ENCODE data around the gene MRPL2. TPM values are rescaled to one million over a fixed set of nuclear protein-coding genes. Genes with fewer than 3 reads are reported as not detected.

MRPL2 gene
- total and polyA plus RNA-seq, 2 of the 8 experiments (the other 6 are each of a cell fraction or from before 2014, with no cell fraction given) = 58.7 to 99.9 TPM

DNA sequence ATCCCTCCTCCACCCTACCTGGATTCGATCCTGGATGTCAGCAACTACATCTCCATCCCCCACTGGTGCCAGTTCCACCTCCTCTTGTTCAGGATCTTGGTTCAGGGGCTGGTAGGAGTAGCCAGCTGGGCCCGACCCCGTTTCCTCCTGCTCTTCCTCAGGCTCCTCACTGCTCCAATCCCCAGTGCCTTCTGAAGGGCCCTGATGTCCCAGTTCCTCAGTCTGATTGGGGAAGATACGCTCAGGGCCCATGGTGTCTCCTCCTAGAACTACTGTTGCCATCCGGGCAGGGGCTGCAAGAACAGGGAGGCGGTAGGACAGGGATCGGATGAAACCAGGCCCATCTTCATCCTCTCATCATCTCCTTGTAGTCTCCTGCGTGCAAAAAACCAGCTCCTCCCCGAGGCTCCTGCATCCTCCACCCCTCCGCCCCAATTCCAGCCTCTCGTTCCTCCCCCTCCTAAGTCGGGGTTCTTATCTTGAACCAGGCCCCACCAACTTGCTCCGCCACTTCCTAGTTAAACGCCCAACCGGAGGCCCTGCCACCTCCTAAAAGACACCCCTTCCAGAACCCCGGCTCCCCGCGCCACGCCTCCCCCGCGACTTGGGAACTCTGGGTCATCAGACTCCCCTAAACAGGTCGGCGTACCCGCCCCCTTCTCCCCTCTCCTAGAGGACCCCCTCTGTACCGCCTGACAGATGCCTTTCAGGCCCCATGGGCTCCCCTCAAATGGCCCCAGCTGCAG lies 46.0 kb downstream of the MRPL2 start:
- Histone ChIP-seq H3K9me3 (ENCODE audit: insufficient read depth in 2 of 2, low read depth in 1 of 2, low read length in 1 of 2) (no peaks in the 10 kb centered on the region), H3K14ac (ENCODE audit: insufficient read length) (no peak overlapping the region), H2BK15ac (ENCODE audit: low read length) (no peak overlapping the region), H4K5ac (ENCODE audit: insufficient read length, low read depth, low read length) (no peak overlapping the region), H4K91ac (replicated peaks; ENCODE audit: insufficient read length, low read length) (no peak overlapping the region), H2BK5ac (ENCODE audit: low read depth, low read length) (0 out of 2 replicates have a peak overlapping the region, but pooled peaks have one; percentile 11), H2AFZ (ENCODE audit: low read length) (no peak overlapping the region; the same call in 1 of the 2 replicates), H3K23ac (ENCODE audit: insufficient read length) (no peak overlapping the region), H3K9ac (replicated peaks in 1 of 4; ENCODE audit: extremely low read depth in 1 of 4, low read depth in 3 of 4, low read length in 3 of 4) (peak overlapping the region; percentile 38 to 71 (median 64)), H2BK20ac (ENCODE audit: low read length) (no peak overlapping the region), H3K4me1 (replicated peaks in 1 of 4; ENCODE audit: control insufficient read depth in 3 of 4, insufficient read depth in 4 of 4, low read length in 3 of 4) (peaks cover 0 to 9% (median 4%) of the 10 kb centered on the region in 4 experiments; a peak in 6 of 7 replicates), H3K27ac (ENCODE audit: low read depth, low read length) (0 out of 2 replicates have a peak overlapping the region, but pooled peaks have one; percentile 37), H3K18ac (ENCODE audit: extremely low read depth, low read length) (no peak overlapping the region), H3K79me2 (ENCODE audit: control insufficient read depth in 1 of 2, insufficient read depth in 2 of 2, low read length in 2 of 2) (peaks cover 3 to 45% of the 10 kb centered on the region in 2 experiments; a peak in 2 of 4 replicates), H3K4me2 (ENCODE audit: insufficient read depth in 1 of 2, low read depth in 2 of 2, low read length in 2 of 2) (peak overlapping the region; percentile 89 to 95), H2BK12ac (ENCODE audit: low read depth, low read length) (no peak overlapping the region), H2AK5ac (ENCODE audit: low read depth, low read length) (no peak overlapping the region), H3K36me3 (ENCODE audit: control insufficient read depth in 2 of 4, insufficient read depth in 4 of 4, low read length in 3 of 4) (peaks cover 16 to 45% (median 42%) of the 10 kb centered on the region in 4 experiments), H3K79me1 (ENCODE audit: low read depth, low read length) (peaks cover 8% of the 10 kb centered on the region), H4K8ac (ENCODE audit: extremely low read depth, insufficient read depth, low read length) (no peak overlapping the region; the same call in 1 of the 2 replicates), H4K20me1 (replicated peaks in 1 of 2; ENCODE audit: control insufficient read depth in 1 of 2, insufficient read depth in 2 of 2, low read length in 2 of 2) (peaks cover 0 to 7% of the 10 kb centered on the region in 2 experiments), H3K4me3 (ENCODE audit: extremely low read depth in 1 of 4, insufficient read depth in 2 of 4, low read depth in 3 of 4, low read length in 4 of 4) (peak overlapping the region; percentile 47 to 87 (median 85)), H3K27me3 (replicated peaks in 1 of 4; ENCODE audit: control insufficient read depth in 3 of 4, extremely low read depth in 1 of 4, insufficient read depth in 3 of 4, low read length in 3 of 4) (no peaks in the 10 kb centered on the region), H3K56ac (replicated peaks; ENCODE audit: insufficient read length, low read depth, low read length) (peak overlapping the region; percentile 32), H2BK120ac (replicated peaks; ENCODE audit: low read depth, low read length) (no peak overlapping the region), H3K23me2 (ENCODE audit: low read depth, low read length) (peaks cover 7% of the 10 kb centered on the region), H3K4ac (replicated peaks; ENCODE audit: insufficient read length, low read depth, low read length) (no peak overlapping the region)
- no peak for DNase-seq (ENCODE audit: low read depth in 1 of 2, low spot score in 2 of 2)
- no peak for FAIRE-seq
- WGBS, 2 experiments (ENCODE audit: extremely low coverage in 1 of 2, insufficient coverage in 1 of 2, insufficient read length in 1 of 2, insufficient replicate concordance in 2 of 2, low coverage in 1 of 2, low lambda C conversion rate in 2 of 2, missing lambda C conversion rate in 1 of 2) = 26% methylated on average over 13 of the region's 25 CpGs; no CpG with 5 or more reads in 1 of the 2 experiments
- POLR2A ChIA-PET (ENCODE audit: partially characterized antibody) = interaction anchor here (0.5 to 27.9 kb wide), 19 partner anchors 9 to 162 kb away, joined by 3 to 584 read pairs (median 7); partner anchors contain the start of genes CNPY3, CUL7, KLC4 and MRPL2
- no peak for TF ChIP-seq CHD2 (IDR thresholded peaks at IDR 0.05; ENCODE audit: low read length)
- peak; percentile 63 for TF ChIP-seq PHF8 (conservative IDR thresholded peaks at IDR 0.05; ENCODE audit: low read depth, low read length)
- no peak for TF ChIP-seq RNF2 (IDR thresholded peaks at IDR 0.05; ENCODE audit: borderline replicate concordance, low read depth, low read length, missing control alignments, poor library complexity, severe bottlenecking)
- TF ChIP-seq SAP30 (IDR thresholded peaks at IDR 0.05; ENCODE audit: insufficient read depth, insufficient replicate concordance, low read length) = peak; percentile 89
- CTCF ChIA-PET (ENCODE audit: partially characterized antibody) = interaction anchor here (0.7 to 2.2 kb wide), 17 partner anchors 8 to 130 kb away, joined by 3 to 9 read pairs (median 4); partner anchors contain the start of genes GNMT, PTK7 and RRP36
